Activated CD8-positive, alpha-beta memory T cell treated with anti-CD3 and anti-CD28 coated beads, Interleukin-2, amount 50 U/mL, for 24 hours (primary cell): ENCODE data around the gene HCN3.

ENCODE experiments used
- DNase-seq: peaks from one replicate; pipeline ENCODE4 v3.0.0-alpha.2; 2020; ENCODE audit errors: extremely low read depth

The HCN3 gene

GRCh38 chr1:155334962-155335361, 57.7 kb downstream of the HCN3 start:
- no peak for DNase-seq
